ENCODE data around the gene FBXW8.

DNA sequence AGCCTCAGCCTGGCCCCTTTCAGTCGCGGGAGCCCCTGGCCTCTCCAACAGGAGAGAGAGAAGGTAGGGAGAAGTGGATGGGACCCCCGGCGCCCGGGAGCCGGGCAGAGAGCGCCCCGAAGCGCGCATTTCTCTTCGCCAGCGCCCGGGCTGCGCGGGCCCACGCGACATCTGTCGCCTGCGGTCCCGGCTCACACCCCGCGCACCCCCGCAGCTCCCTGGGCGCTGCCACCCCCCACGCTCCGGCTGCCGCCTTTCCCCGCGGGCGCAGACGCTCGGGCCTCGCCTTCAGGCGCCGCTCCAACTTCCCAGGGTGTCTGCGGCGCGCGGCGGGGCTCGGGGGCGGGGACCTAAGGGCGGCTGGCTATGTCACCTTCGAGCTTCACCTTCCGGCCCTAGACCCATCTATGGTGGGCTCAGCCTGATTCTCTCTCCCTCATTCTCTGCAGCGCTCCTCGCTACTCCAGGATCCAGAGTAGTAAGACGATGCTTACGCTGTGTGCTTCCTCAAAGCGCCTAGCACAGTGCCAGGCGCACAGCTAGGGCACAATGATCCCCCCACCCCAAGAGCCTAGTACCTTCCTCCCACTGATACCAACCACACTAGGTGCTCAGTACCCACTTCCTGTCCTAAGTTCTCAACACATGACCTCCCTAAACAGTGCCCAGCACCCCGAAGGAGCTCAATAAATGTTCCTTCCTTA, 31.1 kb upstream of the FBXW8 start:
- TF ChIP-seq, protein P1, sequence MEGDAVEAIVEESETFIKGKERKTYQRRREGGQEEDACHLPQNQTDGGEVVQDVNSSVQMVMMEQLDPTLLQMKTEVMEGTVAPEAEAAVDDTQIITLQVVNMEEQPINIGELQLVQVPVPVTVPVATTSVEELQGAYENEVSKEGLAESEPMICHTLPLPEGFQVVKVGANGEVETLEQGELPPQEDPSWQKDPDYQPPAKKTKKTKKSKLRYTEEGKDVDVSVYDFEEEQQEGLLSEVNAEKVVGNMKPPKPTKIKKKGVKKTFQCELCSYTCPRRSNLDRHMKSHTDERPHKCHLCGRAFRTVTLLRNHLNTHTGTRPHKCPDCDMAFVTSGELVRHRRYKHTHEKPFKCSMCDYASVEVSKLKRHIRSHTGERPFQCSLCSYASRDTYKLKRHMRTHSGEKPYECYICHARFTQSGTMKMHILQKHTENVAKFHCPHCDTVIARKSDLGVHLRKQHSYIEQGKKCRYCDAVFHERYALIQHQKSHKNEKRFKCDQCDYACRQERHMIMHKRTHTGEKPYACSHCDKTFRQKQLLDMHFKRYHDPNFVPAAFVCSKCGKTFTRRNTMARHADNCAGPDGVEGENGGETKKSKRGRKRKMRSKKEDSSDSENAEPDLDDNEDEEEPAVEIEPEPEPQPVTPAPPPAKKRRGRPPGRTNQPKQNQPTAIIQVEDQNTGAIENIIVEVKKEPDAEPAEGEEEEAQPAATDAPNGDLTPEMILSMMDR (IDR thresholded peaks at IDR 0.05) = no peak
- TF ChIP-seq POLR2AphosphoS5 (IDR thresholded peaks at IDR 0.05; ENCODE audit: insufficient read depth in 1 of 2, low read depth in 1 of 2) (no peak), POLR2A (IDR thresholded peaks at IDR 0.05) (no peak)

Data from vagina (tissue), 2 donors.